Fibroblast of villous mesenchyme (primary cell): ENCODE data around the gene SKA2. TPM values are rescaled to one million over a fixed set of nuclear protein-coding genes. Genes with fewer than 3 reads are reported as not detected.
A peak's percentile ranks its signal among the peaks of the same experiment; 100 is the strongest.

ENCODE experiments used
- DNase-seq: peaks from one replicate; pipeline ENCODE4 v3.0.0-alpha.2; 2010; ENCODE audit warnings: low read depth
- H3K4me3 ChIP-seq: 2 replicates; pipeline ENCODE4 v1.5.1; 2011; ENCODE audit warnings: low read depth, mild to moderate bottlenecking, low read length
- small RNA-seq: library from RNA; depleted of rRNA; stranded (forward); fragments of <200 nt; gene quantifications from one replicate; pipeline ENCODE3, GENCODE V24; 2012
- total RNA-seq: library from RNA; depleted of rRNA; stranded (reverse); fragments of >200 nt; gene quantifications from 2 replicates; pipeline ENCODE4 v1.2.3, GENCODE V29; 2012
- TF ChIP-seq, protein P1 (sequence below): IDR thresholded peaks from 2 replicates; pipeline ENCODE4 v1.5.1; 2012; ENCODE audit warnings: low read depth, mild to moderate bottlenecking, low read length; ENCODE audit not compliant: insufficient read depth

The SKA2 gene
- total RNA-seq, 1 donor = 68.2 TPM

- TF ChIP-seq, protein P1, sequence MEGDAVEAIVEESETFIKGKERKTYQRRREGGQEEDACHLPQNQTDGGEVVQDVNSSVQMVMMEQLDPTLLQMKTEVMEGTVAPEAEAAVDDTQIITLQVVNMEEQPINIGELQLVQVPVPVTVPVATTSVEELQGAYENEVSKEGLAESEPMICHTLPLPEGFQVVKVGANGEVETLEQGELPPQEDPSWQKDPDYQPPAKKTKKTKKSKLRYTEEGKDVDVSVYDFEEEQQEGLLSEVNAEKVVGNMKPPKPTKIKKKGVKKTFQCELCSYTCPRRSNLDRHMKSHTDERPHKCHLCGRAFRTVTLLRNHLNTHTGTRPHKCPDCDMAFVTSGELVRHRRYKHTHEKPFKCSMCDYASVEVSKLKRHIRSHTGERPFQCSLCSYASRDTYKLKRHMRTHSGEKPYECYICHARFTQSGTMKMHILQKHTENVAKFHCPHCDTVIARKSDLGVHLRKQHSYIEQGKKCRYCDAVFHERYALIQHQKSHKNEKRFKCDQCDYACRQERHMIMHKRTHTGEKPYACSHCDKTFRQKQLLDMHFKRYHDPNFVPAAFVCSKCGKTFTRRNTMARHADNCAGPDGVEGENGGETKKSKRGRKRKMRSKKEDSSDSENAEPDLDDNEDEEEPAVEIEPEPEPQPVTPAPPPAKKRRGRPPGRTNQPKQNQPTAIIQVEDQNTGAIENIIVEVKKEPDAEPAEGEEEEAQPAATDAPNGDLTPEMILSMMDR = no peak
- no peak for DNase-seq
- H3K4me3 ChIP-seq = no peak overlapping the region
Observed at GRCh38 chr17:59067340-59067739, 87.6 kb downstream of the SKA2 start.

DNA sequence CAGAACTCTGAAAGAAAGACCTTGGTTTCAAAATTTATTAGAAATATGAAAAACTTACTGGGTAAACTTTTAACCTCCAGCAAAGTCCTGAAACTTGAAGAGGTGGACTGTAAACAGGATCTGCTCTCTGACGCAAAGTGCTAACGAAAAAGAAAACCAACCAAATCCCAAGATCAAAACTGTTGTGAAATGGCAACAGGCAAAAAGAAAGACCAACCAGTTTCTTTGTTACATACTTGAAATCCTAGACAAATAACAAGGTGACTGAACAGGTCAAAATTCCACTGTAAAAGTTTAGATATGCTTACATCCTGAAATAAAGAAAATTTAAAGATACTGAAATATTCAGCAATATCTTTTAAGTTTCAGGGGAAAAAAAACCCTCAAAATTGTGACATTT is 92.5 kb downstream of the SKA2 start:
- TF ChIP-seq, protein P1 = no peak
- DNase-seq = no peak
- no peak overlapping the region for H3K4me3 ChIP-seq

Small RNA genes lying within 50 kb of the gene (small RNA-seq; reads per million reads assigned to genes)
- 759 reads per million, percentile 99 among the genes with 10 or more reads in this experiment for gene MIR301A
- 146 reads per million, percentile 97 among the genes with 10 or more reads in this experiment for gene MIR454
- gene RNU2-58P = 8.1 reads per million, percentile 88 among the genes with 10 or more reads in this experiment

Other genes starting within 250 kb of the SKA2 start
- 44.1 and 62.6 TPM in 2 replicates for gene TRIM37, start 48.3 kb downstream of the SKA2 start, total RNA-seq
- 8.4 and 11.2 TPM in 2 replicates for gene PRR11, start 560 bp upstream of the SKA2 start, total RNA-seq
- 19.3 and 32.8 TPM in 2 replicates for gene SMG8, start 54.8 kb upstream of the SKA2 start, total RNA-seq
- 0.97 and 2.6 TPM in 2 replicates for gene GDPD1, start 65.3 kb upstream of the SKA2 start, total RNA-seq
- gene YPEL2, start 176.5 kb upstream of the SKA2 start, total RNA-seq = 7.1 and 7.8 TPM in 2 replicates